HG03066 (cell line): ENCODE data around the gene MYO5B.

Experiments
- ATAC-seq: cut with Tn5 transposase; IDR thresholded peaks from one replicate; pipeline ENCODE4 v1.9.1; 2021; ENCODE audit warnings: low read depth; ENCODE audit not compliant: unreplicated experiment

The MYO5B gene

DNA sequence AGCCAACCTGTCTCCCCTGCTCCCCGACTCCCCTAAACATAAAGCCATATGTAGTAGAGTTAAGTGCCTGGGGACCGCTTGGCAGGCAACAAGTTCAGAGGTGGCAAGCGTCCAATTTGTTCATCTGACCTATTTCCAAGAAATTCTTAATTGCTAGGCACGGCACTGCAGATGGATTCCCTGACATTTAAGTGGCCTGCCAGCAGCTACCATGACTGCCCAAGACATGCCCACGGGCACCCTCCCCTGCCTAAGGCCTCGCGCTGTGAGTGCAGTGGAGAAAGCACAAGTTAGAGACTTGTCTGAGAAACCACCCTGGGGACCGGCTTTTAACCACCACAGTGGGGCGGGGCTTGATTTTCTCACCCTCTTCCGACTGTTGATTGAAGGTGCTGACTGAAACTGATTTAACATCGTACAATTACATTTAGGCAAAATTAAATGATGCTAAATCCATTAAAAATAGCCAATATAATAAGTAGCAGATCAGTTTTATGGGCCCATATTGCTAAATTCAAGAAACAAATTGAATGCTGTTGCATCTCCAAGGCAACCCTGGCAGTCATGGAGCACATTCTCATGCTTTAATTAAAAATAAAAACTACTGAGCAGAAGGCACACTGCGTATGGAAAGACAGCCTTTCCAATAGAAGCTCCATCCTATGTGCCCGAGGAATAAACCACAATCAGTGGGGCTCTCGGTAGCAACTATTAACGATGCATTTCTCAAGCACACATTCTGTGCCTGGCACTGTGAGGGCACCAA is 218.0 kb downstream of the MYO5B start:
- no peak for ATAC-seq

DNA sequence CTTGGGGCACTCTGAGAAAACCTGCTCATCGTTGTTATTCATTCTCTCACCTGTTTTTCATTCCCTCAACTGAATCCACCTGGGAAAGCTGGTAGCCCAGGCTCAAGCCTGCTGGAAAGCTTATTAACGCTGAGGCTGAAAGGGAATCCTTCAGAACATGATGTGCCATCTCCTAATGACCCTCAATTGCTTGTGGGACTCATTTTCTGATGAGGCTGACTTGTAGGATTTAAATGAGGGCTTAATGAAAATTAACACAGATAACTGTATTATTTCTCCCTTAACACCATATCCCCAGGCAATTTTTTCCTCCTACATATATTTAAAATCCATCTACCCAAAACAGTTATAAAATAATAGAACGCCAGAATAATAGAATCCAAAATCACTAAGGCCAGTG is 218.9 kb downstream of the MYO5B start:
- ATAC-seq, result no peak

DNA sequence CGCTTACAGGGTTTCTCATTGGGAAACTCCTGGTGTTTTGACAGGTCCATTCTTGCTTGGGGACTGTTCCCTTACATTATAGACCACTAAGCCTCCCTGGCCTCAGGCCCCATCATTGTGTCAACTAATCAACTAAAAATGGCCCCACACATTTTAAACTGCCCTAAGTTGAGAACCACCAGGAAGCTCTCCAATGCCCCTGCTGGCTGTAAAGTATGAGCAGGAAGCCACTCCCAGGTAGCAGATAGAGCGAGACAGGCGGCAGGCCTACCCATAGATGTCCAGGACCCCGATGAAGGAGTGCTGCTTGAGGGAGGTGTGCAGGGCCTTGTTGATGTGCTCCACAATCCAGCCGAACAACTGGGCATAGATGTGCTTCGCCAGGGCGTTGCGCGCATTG is 220.9 kb downstream of the MYO5B start:
- ATAC-seq, result no peak

DNA sequence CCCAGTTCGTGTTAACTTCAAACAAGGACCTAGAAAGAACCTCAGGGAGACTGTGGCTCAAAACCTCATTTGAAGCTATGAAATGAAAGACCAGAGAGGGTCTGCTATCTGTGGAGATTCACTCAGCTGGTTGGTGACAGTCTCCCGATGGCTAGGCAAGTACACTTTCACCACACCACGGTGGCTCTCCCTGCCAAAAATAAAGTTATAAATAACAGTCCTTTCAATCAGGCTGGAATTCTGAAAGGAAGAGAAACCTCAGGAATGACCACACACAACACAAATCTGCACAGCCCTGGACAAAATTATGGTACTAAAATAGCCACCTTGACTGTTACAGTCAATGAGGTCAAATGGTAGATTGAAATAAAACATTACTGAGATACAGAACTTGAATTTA is 221.4 kb downstream of the MYO5B start:
- ATAC-seq, result no peak

DNA sequence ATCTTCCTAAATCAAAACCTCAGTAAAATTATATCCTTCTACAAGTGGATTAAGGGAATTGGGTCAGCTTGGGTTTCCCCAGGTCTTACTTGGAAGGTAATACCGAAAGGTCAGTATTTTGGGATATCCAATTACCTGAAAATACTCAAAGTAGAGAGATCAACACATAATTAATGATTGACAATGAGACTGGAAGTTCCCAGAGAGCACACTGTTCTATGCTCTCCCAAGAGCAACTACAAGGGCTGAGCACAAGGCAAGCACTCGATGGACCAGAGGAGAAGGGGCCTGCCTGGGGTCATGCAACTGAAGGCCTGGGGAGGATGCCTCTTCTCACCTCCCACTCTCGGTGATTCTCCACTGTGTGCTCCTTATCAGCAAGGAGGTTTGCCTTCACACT is 222.4 kb downstream of the MYO5B start:
- ATAC-seq, result no peak

DNA sequence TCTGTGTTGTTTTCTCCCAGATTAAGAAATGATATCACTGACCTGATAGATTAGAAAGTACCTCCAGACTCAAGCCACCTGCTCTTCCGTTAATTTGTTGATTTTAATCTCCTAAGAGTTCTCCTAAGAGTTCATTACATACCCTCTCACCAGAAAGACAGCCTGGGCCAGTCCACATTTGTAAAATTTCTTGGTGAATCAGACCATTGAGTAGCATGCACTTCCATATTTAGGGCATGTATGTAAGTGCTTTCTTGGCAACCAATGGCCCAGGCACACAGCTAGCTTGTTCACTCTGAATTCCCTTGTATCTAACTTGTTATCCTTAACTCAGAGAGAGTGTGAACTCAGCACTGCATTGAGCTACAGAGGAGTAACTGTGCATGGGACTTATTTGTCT is 223.5 kb downstream of the MYO5B start:
- ATAC-seq, result no peak

DNA sequence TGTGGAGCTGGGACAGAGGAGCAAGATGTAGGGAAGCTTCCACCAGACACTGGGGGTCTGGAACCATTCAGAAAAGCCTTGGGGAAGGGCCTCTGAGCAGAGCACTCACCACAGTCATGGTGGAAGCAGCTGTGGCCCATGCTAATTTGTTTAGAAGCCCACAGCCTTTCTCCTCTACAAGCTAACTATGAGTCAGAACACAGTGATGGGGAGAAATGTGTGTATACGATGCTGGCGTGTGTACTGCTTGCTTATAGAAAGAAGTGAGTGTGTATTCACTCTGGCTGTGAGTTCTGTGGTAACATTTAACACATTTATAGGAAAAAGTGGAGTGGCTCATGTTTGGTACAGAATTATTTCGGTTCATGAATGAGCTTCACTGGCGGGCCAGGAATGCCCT is 224.6 kb downstream of the MYO5B start:
- ATAC-seq, result peak; percentile 54

DNA sequence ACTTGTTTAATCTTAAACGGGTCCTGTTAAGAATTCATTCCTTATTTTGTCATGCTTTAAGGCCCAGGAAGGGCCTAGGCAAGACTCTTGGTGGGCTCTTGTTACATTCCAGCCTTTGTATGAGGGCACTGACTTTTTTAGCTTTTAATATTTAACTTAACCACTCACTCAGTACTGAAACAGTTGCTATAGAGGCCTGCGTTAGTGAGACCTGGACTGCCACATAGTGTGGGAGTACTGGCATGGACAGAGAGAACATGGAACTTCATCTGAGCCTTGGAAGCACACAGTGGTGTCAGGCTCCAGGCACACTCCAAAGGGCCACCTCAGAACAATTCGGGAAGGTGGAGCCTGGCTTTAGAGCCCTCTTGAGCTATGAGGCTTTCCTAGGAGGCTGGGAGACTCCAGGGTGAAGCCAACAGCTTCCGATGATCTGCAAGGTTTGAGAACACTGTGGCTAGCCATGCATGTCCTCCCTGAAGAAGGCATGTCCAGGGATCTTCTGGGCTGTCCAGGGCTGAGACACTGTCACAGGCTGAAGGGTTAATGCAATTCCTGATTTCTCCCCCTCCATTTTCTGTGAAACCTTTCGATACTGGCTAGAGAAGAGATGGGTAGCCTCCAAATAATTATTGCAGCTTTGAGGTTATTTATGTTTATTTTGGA is 226.2 kb downstream of the MYO5B start:
- no peak for ATAC-seq

DNA sequence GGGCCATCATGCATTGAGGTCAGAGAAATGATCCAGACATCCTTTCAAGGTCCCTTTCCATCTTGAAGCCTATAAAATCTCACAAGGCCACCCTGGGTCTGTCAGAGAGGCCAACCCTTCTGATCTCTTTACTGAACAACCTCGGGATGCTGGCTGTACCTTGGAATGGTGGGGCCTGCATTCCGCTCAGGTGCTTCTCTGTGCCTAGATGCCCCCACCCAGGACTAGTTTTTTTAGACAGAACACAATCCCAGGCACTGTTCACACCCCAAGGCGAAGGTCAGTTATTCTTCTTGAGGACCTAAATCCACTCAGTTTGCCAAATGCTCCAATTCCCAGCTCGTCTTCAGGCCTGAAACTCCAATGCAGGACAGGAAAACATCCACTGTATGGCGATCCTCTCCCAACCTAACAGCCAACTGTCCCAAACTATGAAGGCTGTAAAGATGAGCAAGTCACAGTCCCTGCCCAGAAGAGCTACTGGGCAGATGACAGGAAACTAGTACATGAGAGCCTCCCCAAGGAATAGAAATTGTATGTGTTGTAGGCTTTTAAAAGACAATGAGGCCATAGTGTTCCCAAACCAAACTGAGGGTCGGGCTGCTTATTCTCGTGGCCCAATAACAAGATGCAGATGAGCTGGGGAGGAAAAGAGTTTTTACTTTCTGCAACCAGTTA is 227.2 kb downstream of the MYO5B start:
- no peak for ATAC-seq

DNA sequence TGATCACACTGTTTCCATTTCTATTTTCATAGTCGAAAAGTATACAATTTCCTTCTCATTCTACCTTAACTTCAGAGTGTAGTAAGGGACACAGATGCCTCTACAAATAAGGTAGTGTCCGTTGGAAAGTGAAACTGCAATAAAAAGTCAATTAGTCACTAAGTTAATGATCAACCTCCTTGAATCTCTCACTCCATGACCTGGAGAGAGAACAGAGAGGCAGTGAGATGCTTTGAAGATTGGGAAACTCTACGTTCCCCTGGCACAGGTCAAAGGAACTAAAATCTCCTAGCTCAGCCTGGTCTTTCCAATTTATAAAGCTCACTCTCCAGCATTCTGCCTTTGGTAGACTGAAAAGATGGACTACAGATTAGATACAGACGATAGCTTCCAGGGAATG is 227.8 kb downstream of the MYO5B start:
- peak; percentile 72 for ATAC-seq

DNA sequence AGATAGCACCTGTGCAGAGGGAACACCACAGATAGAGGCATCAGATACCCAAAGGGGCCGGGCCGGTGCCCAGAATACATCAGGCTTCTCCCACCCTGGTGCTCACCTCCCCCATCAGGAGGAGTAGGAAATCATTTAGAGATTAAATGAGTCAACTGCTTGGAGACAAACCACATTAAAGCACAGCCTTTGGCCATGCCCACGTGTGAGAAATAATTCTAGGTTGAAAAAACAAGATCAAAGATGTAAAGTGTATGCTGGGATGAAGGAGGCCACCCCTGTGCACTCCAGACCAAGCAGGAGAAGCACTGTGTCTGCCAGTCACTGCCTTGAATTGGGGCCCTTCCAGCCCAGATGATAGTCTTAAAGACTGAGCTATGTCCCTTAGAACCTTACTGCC is 228.9 kb downstream of the MYO5B start:
- ATAC-seq, result no peak

DNA sequence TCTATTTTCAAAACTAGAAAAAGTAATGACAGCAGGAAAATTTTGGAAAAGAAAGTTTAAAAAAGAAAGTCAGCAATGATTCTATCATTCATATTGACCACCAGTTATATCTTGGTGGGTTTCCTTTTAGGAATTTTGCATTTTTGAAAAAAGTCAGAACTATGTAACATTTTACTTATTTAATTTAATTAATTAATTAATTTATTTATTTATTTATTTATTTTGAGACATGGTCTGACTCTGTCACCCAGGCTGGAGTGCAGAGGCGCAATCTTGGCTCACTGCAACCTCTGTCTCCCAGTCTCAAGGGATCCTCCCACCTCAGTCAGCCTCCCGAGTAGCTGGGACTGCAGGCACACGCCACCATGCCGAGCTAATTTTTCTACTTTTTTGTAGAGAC is 231.7 kb downstream of the MYO5B start:
- no peak for ATAC-seq

DNA sequence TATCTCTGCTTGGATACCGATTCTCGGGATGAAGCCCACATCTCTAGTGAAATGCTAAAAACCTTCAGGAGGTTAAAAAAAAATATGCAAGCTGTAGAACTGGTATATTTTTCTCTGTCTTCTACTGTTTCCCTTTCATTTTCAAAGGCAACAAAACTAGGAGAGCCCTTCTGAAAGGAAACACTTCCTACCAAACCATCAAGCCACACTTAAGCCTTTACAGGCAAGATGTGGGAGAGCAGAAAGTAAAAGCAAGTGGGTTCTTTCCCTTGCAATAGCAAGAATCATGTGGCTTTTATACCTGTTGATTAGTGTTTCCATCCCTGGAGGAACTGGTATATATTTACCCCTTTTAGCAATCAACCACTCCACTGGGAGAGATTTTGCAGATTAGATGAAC is 233.7 kb downstream of the MYO5B start:
- no peak for ATAC-seq

DNA sequence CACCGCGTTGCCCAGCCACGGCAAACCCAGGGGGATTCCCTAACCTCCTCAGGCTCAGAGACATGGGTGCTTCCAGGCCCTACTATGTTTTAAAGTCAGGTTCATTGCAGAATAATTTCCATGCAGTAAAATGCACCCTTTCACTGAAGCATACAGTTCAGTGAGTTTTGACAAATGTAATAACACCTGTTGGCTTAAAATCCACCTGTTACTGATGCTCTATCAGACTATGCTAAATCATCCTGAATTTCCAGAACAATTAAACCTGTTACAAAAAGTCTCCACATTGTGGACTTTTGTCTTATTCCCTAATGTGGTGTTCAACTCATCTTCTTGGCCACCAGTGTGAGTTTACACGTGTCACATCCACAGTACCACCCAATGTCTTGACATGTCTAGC is 234.6 kb downstream of the MYO5B start:
- ATAC-seq, result no peak

DNA sequence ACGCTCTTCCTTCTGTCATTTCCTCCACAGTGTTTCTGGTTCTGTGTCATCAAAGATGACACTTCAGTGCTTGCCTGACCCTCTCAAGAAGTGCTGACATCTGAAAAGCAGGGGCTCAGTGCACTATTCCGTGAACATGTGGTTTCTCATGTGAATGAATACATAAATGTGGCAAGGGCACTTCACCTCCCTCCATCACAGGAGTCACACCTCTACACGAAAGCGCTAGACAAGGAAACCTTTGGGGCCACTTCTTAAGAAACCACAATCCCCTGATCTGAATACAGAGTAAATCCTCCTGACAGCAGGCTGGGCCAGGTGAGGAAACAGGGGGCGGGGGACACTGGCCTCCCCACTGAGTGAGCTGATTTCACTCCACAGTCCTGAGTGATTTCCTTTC is 235.8 kb downstream of the MYO5B start:
- peak; percentile 59 for ATAC-seq

DNA sequence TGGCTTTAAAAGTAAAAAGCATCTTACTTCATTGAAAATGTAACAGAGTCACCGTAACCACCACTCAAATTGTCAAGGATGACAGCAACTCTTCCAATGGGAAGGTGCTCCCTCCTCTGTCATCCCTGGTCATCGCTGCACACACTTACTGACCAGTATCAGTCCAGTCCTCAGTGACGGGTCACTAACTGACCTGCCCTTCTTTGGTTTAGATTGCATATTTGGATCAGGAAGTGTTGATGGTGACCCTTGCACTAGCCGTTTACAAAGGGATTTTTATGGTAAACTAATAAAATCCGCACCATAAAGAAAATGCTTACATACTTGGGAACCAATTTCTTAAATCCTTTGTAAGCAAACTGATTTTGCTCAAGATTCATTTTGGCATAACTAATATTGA is 239.7 kb downstream of the MYO5B start:
- ATAC-seq, result no peak

DNA sequence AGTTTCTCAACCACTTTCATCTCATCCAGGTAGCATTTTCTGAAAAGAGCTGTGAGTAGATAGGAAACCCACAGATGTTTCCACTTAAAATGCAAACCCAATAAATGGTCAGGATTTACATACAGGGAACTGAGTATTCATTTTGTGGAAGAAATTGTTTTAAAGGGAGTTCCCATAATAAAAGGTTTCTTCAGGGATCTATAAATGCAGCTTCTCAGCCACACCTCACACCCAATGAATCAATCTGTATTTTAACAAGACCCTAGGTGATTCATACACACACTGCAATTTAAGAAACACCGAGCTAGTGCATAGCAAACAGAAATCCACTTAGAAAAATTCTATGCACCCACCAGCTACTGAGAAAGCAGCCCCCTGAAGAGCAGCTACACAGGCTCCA is 241.6 kb downstream of the MYO5B start:
- no peak for ATAC-seq

DNA sequence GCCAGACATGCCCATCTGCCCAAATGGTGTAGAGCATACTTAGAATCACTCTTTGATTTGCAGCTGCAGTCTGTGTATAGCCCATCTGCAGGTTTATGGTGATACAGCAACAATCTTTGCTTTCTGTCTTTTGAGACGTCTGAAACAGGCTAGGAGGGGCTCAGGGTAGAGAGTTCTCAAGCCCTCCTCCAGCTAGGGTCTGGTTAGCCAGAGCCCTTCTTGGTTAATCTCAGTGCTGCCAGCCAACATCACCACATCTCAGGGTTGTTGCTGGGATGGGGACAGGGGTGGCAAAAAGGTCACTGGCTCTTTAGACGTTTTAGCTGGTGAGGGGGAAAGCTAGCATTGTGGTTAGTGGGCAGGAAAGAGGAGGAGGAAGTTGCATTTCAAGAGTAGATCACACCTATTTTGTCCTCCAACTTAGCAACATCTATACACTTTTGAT is 245.0 kb downstream of the MYO5B start:
- no peak for ATAC-seq

DNA sequence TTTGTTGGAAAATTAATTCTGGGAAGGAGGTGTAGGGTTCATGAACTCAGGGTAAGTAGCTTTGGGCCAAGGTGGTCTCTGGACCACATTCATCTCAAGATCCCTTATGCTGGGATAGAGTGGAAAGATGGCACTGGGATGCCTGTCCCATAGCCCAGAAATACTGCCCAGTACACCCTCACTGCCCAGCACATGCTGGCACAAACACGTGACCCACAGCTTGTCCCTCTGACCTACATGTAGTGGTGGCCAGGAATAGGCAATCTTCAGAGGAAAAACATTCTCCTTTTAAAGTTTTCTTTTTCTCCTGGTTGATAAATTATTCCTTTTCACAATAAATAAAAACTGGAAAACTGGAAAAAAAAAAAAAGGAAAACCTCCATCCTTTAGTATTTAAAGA is 246.0 kb downstream of the MYO5B start:
- ATAC-seq, result no peak

DNA sequence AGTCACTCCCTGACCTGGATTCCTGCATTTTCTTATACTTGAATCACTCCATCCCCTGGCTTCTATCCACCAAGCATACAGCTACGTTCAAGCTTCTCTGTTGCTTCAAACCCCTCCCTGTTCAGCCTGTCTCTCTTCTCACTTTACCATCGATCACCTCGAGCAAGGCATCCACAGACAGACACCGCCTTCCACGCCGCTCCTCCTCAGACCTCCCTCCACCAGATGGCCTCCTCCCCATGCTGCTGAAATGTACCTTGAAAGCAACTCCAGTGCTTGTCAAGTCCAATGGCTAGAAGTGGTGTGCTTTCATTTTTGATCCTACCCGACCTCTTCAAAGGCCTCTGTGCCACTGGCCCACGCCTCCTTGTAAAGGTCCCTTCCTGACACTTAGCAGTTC is 250.3 kb downstream of the MYO5B start:
- no peak for ATAC-seq

DNA sequence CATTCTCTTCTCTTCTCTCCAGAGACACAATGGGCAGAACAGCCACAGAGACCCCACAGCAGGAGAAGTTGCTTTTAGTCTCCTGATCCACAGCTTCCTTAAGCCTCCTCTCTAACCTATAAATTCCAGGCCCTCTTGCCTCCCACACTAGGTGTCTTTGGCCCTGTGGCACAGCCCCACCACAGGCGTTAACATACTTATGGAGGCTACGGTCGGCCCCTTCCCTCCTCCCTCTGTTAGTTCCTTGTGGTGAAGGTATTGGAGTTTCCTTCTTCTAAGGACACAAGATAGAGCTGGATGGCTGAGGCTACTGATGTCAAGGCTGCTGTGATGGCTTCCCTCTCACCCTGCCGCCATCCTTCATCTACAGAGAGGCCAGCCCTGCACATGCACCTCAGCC is 258.1 kb downstream of the MYO5B start:
- no peak for ATAC-seq

DNA sequence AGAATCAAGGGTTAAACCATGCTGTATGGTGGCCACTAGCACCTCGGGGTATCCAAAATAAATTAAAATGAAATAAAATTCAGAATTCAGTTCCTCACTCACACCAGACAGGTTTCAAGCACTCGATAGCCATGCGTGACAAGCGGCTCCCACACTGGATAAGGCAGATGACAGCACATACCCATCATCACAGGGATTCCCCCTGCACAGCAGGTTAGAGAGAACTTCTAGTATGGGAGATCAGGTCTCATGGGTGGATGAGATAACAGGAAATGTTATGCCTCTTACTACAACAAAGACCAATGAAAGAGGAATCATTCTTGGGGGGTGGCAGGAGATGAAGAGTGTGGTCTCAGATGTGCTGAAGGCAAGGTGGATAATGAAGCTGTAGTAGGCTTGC is 259.7 kb downstream of the MYO5B start:
- ATAC-seq, result no peak
